Liver (tissue), 9 donors: ENCODE measurements around the gene SCARB1. TPM values are rescaled to one million over a fixed set of nuclear protein-coding genes. Genes with fewer than 3 reads are reported as not detected.

Experiments used
- DNase-seq: peaks from one replicate; pipeline ENCODE4 v3.0.0-alpha.2; 2017; ENCODE audit warnings: low spot score
- H3K27ac ChIP-seq, 2 donors: one replicate each; pipeline ENCODE4 v1.7.0; 2013; ENCODE audit warnings: inconsistent platforms in 2 of 2, low read length in 2 of 2, control low read depth in 1 of 2, low read depth in 1 of 2, mild to moderate bottlenecking in 1 of 2
- H3K27me3 ChIP-seq, 4 donors: one replicate each; pipeline versions ENCODE4 v1.6.1 to v1.7.0; 2013; ENCODE audit warnings: low read length in 3 of 4, inconsistent platforms in 1 of 4, mild to moderate bottlenecking in 1 of 4, moderate library complexity in 1 of 4; ENCODE audit not compliant: control insufficient read depth in 4 of 4, insufficient read depth in 4 of 4
- H3K36me3 ChIP-seq, 4 donors: one replicate each; pipeline versions ENCODE4 v1.6.1 to v1.7.0; 2013; ENCODE audit warnings: low read length in 3 of 4, mild to moderate bottlenecking in 3 of 4, low read depth in 1 of 4, moderate library complexity in 1 of 4; ENCODE audit not compliant: control insufficient read depth in 4 of 4, insufficient read depth in 3 of 4
- H3K4me1 ChIP-seq, 4 donors: one replicate each; pipeline versions ENCODE4 v1.6.1 to v1.7.0; 2013; ENCODE audit warnings: low read length in 3 of 4, mild to moderate bottlenecking in 3 of 4, moderate library complexity in 1 of 4; ENCODE audit not compliant: control insufficient read depth in 4 of 4, insufficient read depth in 4 of 4
- H3K4me3 ChIP-seq, 3 donors: one replicate each; pipeline versions ENCODE4 v1.6.1 to v1.7.0; 2013; ENCODE audit warnings: low read length in 3 of 3, control low read depth in 1 of 3, low read depth in 1 of 3, mild to moderate bottlenecking in 1 of 3
- H3K9ac ChIP-seq, 2 donors: one replicate each; pipeline ENCODE4 v1.7.0; 2013; ENCODE audit warnings: low read length in 2 of 2, mild to moderate bottlenecking in 2 of 2, moderate library complexity in 2 of 2, control low read depth in 1 of 2, low read depth in 1 of 2
- H3K9me3 ChIP-seq, 4 donors: one replicate each; pipeline versions ENCODE4 v1.6.1 to v1.7.0; 2013; ENCODE audit warnings: low read length in 3 of 4; ENCODE audit not compliant: control insufficient read depth in 4 of 4
- EGR1 ChIP-seq, 2 donors: IDR thresholded peaks; 2 replicates each; pipeline ENCODE4 v1.6.1; 2016 to 2018; ENCODE audit warnings: antibody characterized with exemption in 2 of 2, low read depth in 2 of 2
- FOXA1 ChIP-seq: IDR thresholded peaks from 2 replicates; pipeline ENCODE4 v1.6.1; 2016; ENCODE audit warnings: antibody characterized with exemption
- FOXA2 ChIP-seq: IDR thresholded peaks from 2 replicates; pipeline ENCODE4 v1.6.1; 2016; ENCODE audit warnings: antibody characterized with exemption
- GABPA ChIP-seq, 2 donors: IDR thresholded peaks in 1 of 2; conservative IDR thresholded peaks in 1 of 2; 2 replicates each; pipeline ENCODE4 v1.6.1; 2016; ENCODE audit warnings: antibody characterized with exemption in 2 of 2, mild to moderate bottlenecking in 1 of 2, moderate library complexity in 1 of 2
- HNF4A ChIP-seq, 2 donors: conservative IDR thresholded peaks; 2 replicates each; pipeline ENCODE4 v1.6.1; 2016; ENCODE audit warnings: antibody characterized with exemption in 2 of 2, mild to moderate bottlenecking in 2 of 2
- JUND ChIP-seq, 2 donors: IDR thresholded peaks; 2 replicates each; pipeline ENCODE4 v1.6.1; 2016; ENCODE audit warnings: antibody characterized with exemption in 2 of 2
- NR2F2 ChIP-seq: IDR thresholded peaks from 2 replicates; pipeline ENCODE4 v1.6.1; 2016; ENCODE audit warnings: antibody characterized with exemption
- RAD21 ChIP-seq, 2 donors: IDR thresholded peaks; 2 replicates each; pipeline ENCODE4 v1.6.1; 2016; ENCODE audit warnings: antibody characterized with exemption in 2 of 2, mild to moderate bottlenecking in 2 of 2
- TAF1 ChIP-seq: conservative IDR thresholded peaks from 2 replicates; pipeline ENCODE4 v1.6.1; 2016; ENCODE audit warnings: antibody characterized with exemption, mild to moderate bottlenecking
- ZBTB33 ChIP-seq: IDR thresholded peaks from 2 replicates; pipeline ENCODE4 v1.6.1; 2016; ENCODE audit warnings: antibody characterized with exemption
- WGBS: extraction: QIAGEN DNeasy Blood & Tissue Kit; methylation state at CpG from one replicate; pipeline ENCODE4 v1.1.7; 2013; 5-methylcytosine and 5-hydroxymethylcytosine counted together
- polyA plus RNA-seq, 2 donors: library from polyadenylated mRNA; stranded (reverse) in 1 of 2; unstranded in 1 of 2; fragments of 200-250 nt in 1 of 2; fragments of >200 nt in 1 of 2; fragmentation: Nextera tagmentation in 1 of 2; extraction: Ambion mirVana in 1 of 2; gene quantifications; one replicate each; pipeline versions ENCODE4 v1.2.1 to v1.2.3, GENCODE V29; 2013 to 2015
- total RNA-seq, 2 donors: library from RNA; depleted of rRNA; stranded (reverse); fragments of >200 nt; gene quantifications; one replicate each; pipeline ENCODE4 v1.2.3, GENCODE V29; 2014
- TF ChIP-seq, protein P1 (sequence below): IDR thresholded peaks from 2 replicates; pipeline ENCODE4 v1.6.1; 2016; ENCODE audit warnings: antibody characterized with exemption
- TF ChIP-seq, protein P2 (sequence below): IDR thresholded peaks from 2 replicates; pipeline ENCODE4 v1.6.1; 2016; ENCODE audit warnings: antibody characterized with exemption, mild to moderate bottlenecking
- donor health status: healthy.
- donor health status: healthy.
- donor health status: healthy.
- donor health status: healthy.
- donor health status: healthy.

Gene SCARB1
- total and polyA plus RNA-seq, 4 donors: 85.3 to 289 (median 141) TPM

- no peaks in the 10 kb centered on the region for H3K36me3 ChIP-seq
- peak overlapping the region; percentile 21 for H3K27ac ChIP-seq
- DNase-seq: no peak
- no peak overlapping the region for H3K4me3 ChIP-seq
- 62% methylated on average over 8 of the region's 8 CpGs for WGBS
- H3K27me3 ChIP-seq: no peaks in the 10 kb centered on the region
- no peaks in the 10 kb centered on the region for H3K9me3 ChIP-seq
- TF ChIP-seq EGR1 (IDR thresholded peaks at IDR 0.05; ENCODE audit: low read depth in 2 of 2): no peak
- no peak for TF ChIP-seq FOXA2
- TF ChIP-seq JUND (IDR thresholded peaks at IDR 0.05): no peak
- TF ChIP-seq, protein P1, sequence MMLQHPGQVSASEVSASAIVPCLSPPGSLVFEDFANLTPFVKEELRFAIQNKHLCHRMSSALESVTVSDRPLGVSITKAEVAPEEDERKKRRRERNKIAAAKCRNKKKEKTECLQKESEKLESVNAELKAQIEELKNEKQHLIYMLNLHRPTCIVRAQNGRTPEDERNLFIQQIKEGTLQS: no peak
- no peak for TF ChIP-seq GABPA (IDR thresholded peaks at IDR 0.05 in 1 of 2, conservative IDR thresholded peaks at IDR 0.05 in 1 of 2)
- TF ChIP-seq ZBTB33: no peak
- TF ChIP-seq, protein P2, sequence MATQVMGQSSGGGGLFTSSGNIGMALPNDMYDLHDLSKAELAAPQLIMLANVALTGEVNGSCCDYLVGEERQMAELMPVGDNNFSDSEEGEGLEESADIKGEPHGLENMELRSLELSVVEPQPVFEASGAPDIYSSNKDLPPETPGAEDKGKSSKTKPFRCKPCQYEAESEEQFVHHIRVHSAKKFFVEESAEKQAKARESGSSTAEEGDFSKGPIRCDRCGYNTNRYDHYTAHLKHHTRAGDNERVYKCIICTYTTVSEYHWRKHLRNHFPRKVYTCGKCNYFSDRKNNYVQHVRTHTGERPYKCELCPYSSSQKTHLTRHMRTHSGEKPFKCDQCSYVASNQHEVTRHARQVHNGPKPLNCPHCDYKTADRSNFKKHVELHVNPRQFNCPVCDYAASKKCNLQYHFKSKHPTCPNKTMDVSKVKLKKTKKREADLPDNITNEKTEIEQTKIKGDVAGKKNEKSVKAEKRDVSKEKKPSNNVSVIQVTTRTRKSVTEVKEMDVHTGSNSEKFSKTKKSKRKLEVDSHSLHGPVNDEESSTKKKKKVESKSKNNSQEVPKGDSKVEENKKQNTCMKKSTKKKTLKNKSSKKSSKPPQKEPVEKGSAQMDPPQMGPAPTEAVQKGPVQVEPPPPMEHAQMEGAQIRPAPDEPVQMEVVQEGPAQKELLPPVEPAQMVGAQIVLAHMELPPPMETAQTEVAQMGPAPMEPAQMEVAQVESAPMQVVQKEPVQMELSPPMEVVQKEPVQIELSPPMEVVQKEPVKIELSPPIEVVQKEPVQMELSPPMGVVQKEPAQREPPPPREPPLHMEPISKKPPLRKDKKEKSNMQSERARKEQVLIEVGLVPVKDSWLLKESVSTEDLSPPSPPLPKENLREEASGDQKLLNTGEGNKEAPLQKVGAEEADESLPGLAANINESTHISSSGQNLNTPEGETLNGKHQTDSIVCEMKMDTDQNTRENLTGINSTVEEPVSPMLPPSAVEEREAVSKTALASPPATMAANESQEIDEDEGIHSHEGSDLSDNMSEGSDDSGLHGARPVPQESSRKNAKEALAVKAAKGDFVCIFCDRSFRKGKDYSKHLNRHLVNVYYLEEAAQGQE: no peak
- no peak for TF ChIP-seq HNF4A (conservative IDR thresholded peaks at IDR 0.05)
- TF ChIP-seq RAD21 (IDR thresholded peaks at IDR 0.05): no peak
- no peak for TF ChIP-seq NR2F2
- TF ChIP-seq FOXA1: no peak
- TF ChIP-seq TAF1: no peak
- H3K4me1 ChIP-seq: peaks cover 4 to 65% (median 40%) of the 10 kb centered on the region in 4 donors
- no peak overlapping the region for H3K9ac ChIP-seq
These were observed 39.5 kb downstream of the SCARB1 start for GRCh38 chr12:124824195-124824594.

- Histone ChIP-seq H3K4me3 (no peak overlapping the region), H3K9me3 (no peaks in the 10 kb centered on the region), H3K27me3 (no peaks in the 10 kb centered on the region), H3K4me1 (peaks cover 4 to 57% (median 32%) of the 10 kb centered on the region in 4 donors), H3K36me3 (no peaks in the 10 kb centered on the region), H3K9ac (no peak overlapping the region), H3K27ac (peak overlapping the region; percentile 52 to 60)
- 90% methylated on average over 16 of the region's 16 CpGs for WGBS
- no peak for DNase-seq
- TF ChIP-seq TAF1: no peak
- no peak for TF ChIP-seq ZBTB33
- TF ChIP-seq JUND (IDR thresholded peaks at IDR 0.05): no peak
- no peak for TF ChIP-seq HNF4A (conservative IDR thresholded peaks at IDR 0.05)
These were observed 40.2 kb downstream of the SCARB1 start for GRCh38 chr12:124823272-124823970.
